Measurements from ENCODE around the gene IFIT5. TPM values are rescaled to one million over a fixed set of nuclear protein-coding genes. Genes with fewer than 3 reads are reported as not detected.
A peak's percentile ranks its signal among the peaks of the same experiment; 100 is the strongest.

The IFIT5 gene, protein sequence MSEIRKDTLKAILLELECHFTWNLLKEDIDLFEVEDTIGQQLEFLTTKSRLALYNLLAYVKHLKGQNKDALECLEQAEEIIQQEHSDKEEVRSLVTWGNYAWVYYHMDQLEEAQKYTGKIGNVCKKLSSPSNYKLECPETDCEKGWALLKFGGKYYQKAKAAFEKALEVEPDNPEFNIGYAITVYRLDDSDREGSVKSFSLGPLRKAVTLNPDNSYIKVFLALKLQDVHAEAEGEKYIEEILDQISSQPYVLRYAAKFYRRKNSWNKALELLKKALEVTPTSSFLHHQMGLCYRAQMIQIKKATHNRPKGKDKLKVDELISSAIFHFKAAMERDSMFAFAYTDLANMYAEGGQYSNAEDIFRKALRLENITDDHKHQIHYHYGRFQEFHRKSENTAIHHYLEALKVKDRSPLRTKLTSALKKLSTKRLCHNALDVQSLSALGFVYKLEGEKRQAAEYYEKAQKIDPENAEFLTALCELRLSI
- total RNA-seq: 10 to 100 TPM in 1 of 4 donors, 1 to 10 TPM in 3; 6.1 to 10.3 (median 7.3) TPM

GRCh38 chr10:89414146-89414878 is at the start of gene IFIT5:
IFIT5 (plus strand) TSS chr10:89414568; CDS start chr10:89414799, 231 bp downstream.
- peak; percentile 61 to 95 for DNase-seq (ENCODE audit: low spot score in 2 of 2)
- peak within 1 kb of the TSS; percentile 71 for H3K4me3 ChIP-seq (ENCODE audit: low read depth, poor library complexity, severe bottlenecking)
- WGBS, 2 donors: 0% methylated on average over 37 to 38 of the region's 48 CpGs
- intact Hi-C loops (cut with DNase I; ENCODE audit: low total_unique reads): no loop called here
- TF ChIP-seq, protein P1, sequence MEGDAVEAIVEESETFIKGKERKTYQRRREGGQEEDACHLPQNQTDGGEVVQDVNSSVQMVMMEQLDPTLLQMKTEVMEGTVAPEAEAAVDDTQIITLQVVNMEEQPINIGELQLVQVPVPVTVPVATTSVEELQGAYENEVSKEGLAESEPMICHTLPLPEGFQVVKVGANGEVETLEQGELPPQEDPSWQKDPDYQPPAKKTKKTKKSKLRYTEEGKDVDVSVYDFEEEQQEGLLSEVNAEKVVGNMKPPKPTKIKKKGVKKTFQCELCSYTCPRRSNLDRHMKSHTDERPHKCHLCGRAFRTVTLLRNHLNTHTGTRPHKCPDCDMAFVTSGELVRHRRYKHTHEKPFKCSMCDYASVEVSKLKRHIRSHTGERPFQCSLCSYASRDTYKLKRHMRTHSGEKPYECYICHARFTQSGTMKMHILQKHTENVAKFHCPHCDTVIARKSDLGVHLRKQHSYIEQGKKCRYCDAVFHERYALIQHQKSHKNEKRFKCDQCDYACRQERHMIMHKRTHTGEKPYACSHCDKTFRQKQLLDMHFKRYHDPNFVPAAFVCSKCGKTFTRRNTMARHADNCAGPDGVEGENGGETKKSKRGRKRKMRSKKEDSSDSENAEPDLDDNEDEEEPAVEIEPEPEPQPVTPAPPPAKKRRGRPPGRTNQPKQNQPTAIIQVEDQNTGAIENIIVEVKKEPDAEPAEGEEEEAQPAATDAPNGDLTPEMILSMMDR (IDR thresholded peaks at IDR 0.05): no peak
- peak in 1 of 2 donors; percentile 21 for TF ChIP-seq POLR2A (IDR thresholded peaks at IDR 0.05)

DNA sequence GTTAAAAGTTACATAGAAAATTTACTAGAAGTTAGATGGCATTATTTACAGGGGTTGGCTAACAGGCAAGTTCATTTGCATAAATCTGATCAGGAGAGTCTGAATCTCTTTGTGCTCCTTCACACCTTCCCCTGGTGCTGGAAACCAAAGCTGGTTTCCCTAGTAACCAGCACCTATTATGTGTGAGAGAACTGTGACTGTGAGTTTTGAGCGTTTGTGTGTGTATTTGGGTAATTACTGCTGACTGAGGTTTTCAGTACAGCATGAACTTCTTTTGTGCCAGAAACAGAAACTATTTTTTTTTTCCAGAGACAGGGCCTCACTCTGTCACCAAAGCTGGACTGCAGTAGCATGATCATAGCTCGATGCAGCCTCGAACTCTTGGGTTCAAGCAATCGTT is 46.8 kb upstream of the IFIT5 start:
- TF ChIP-seq POLR2A (IDR thresholded peaks at IDR 0.05): no peak
- TF ChIP-seq, protein P1 (IDR thresholded peaks at IDR 0.05): no peak
- DNase-seq (ENCODE audit: low spot score in 2 of 2): no peak
- intact Hi-C loops (cut with DNase I; ENCODE audit: low total_unique reads): no loop called here
- H3K4me3 ChIP-seq (ENCODE audit: low read depth, poor library complexity, severe bottlenecking): no peak overlapping the region
- WGBS, 2 donors: 49 to 54% methylated on average over 4 of the region's 4 CpGs

GRCh38 chr10:89368129-89368528 is 46.2 kb upstream of the IFIT5 start:
- no peak overlapping the region for H3K4me3 ChIP-seq (ENCODE audit: low read depth, poor library complexity, severe bottlenecking)
- 70 to 82% methylated on average over 1 of the region's 1 CpG for WGBS, 2 donors
- intact Hi-C loops (cut with DNase I; ENCODE audit: low total_unique reads): no loop called here
- TF ChIP-seq, protein P1 (IDR thresholded peaks at IDR 0.05): no peak
- TF ChIP-seq POLR2A (IDR thresholded peaks at IDR 0.05): no peak
- DNase-seq (ENCODE audit: low spot score in 2 of 2): no peak

DNA sequence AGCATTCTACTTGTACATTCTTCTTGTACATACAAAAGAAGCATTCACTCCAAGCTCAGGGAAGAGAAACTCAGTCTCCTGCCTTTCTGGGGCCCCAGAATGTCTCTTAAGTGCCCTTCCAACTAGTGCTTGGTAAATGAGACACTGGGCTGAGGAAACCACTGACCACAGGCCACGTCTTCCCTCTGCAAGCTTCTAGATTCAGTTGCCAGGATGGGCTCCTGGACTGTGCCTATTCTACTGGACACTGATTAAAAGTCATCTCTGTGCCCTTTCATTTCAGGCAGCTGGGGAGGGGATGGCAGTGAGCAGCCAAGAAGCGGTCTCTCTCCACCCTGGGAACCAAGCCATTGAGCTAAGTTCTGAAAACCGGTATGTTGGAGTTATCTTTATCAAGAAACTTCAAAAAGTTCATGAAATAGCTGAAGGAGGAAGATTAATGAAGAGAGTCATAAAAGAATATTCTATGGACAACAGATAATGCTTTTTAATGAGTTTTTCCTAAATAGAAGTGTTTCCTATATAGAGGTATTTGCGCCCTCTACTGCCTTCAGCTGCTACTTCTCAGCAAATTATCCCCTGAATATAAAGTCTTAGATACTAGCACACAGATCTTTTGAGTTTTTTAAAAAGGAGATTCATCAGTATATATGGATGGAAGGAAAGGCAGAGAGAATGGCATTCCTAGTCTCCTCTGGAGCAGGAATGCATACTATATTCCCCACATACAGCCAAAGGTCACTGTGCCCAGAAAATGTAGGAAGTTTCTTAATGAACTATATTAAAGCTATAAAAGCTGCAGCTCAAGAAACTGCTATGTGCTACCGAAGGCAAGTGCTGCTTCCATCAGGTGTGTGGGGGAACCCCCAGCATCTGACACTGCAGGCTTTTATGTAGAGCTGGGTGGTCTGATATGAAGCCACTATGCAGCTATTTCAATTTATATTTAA is 44.9 kb upstream of the IFIT5 start:
- TF ChIP-seq, protein P1 (IDR thresholded peaks at IDR 0.05): no peak
- TF ChIP-seq POLR2A (IDR thresholded peaks at IDR 0.05): no peak
- DNase-seq (ENCODE audit: low spot score in 2 of 2): no peak
- WGBS, 2 donors: 54 to 64% methylated on average over 5 of the region's 5 CpGs
- no peak overlapping the region for H3K4me3 ChIP-seq (ENCODE audit: low read depth, poor library complexity, severe bottlenecking)
- intact Hi-C loops (cut with DNase I; ENCODE audit: low total_unique reads): no loop called here

- no peak for DNase-seq (ENCODE audit: low spot score in 2 of 2)
- no peak overlapping the region for H3K4me3 ChIP-seq (ENCODE audit: low read depth, poor library complexity, severe bottlenecking)
- intact Hi-C loops (cut with DNase I; ENCODE audit: low total_unique reads): no loop called here
- TF ChIP-seq, protein P1 (IDR thresholded peaks at IDR 0.05): no peak
- no peak for TF ChIP-seq POLR2A (IDR thresholded peaks at IDR 0.05)
Observed at GRCh38 chr10:89371079-89371478, 43.3 kb upstream of the IFIT5 start.
